GM13976 (cell line): ENCODE measurements around the gene TRIM24.
A peak's percentile ranks its signal among the peaks of the same experiment; 100 is the strongest.
"Not testable (repeated sequence)": the region's sequence is repeated elsewhere in the genome, so short reads cannot be mapped to it uniquely, and the experiment has no call there.

Experiments used
- DNase-seq: peaks from one replicate; pipeline ENCODE4 v3.0.0; 2012; ENCODE audit warnings: low spot score
- CTCF ChIP-seq: IDR thresholded peaks from 2 replicates; pipeline ENCODE4 v1.5.1; 2012; ENCODE audit warnings: borderline replicate concordance, mild to moderate bottlenecking; ENCODE audit not compliant: insufficient read depth; ENCODE audit errors: extremely low read depth, missing control alignments, control extremely low read depth
- in situ Hi-C: fragments of 300-500 bp; cut with MboI; formaldehyde crosslinking; loops from one replicate; pipeline ENCODE4 v1.12.0; 2022; ENCODE audit warnings: low sequenced_read_pairs, mixed read lengths, inconsistent platforms; ENCODE audit not compliant: unreplicated experiment

TRIM24 gene

DNA sequence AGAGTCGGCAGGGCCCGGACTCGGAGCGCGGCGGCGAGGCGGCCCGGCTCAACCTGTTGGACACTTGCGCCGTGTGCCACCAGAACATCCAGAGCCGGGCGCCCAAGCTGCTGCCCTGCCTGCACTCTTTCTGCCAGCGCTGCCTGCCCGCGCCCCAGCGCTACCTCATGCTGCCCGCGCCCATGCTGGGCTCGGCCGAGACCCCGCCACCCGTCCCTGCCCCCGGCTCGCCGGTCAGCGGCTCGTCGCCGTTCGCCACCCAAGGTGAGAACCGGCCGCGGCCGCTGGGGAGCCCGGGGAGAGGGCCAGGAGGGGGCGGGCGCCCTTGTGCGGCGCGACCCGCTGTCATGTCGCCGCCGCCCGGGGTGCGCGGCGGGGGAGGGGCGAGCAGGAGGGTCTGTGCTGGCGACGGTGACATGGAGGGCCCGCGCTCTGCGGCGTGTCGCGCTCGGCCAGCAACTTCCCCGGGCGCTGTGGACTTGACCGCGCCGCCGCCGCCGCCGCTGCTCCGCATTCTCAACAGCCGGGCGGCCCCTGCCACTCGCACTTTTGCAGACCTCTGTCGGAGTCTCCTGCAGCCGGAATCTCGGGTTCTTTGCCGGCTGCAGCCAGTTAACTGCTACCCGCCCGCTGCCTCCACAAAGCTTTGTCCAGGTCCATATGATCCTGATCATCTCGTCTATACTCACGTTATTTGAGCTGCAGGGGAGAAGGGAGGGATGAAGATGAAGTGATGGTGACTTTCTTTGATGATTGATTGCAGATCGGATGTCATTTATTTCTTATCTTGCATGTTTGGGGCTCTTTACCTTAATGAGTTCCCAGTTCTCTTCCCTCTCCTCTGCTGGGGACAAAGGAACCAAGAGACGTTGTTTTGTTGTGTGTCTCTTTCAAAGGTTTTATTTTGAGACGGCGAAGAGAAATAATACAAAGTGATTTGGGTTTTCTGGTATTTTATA is 869 bp downstream of the TRIM24 start:
- peak; percentile 72 for DNase-seq
- TF ChIP-seq CTCF, result no peak
- in situ Hi-C loops, result no loop called here

- in situ Hi-C loops, DNase-seq: not testable (repeated sequence)
Observed at GRCh38 chr7:138463291-138463618, 3.2 kb downstream of the TRIM24 start.

DNA sequence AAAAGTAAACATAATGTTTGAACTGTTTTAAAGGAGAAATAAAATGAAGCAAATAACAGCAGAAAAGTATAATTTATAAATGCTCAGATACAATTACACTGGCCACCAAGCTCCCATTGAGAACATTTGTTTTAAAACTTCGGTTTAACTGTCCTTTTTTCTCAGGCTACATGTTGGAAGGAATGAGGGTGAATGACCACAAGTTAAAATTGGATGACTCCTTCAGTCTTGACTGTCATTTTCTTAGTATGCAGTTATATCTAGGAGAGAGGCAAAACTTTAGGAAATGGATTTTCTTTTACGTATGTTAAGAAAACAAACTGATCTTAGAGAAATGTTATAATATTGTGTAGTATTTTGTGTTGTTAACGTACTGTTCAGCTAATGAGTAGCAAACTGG is 5.0 kb downstream of the TRIM24 start:
- DNase-seq, result no peak
- TF ChIP-seq CTCF, result no peak
- in situ Hi-C loops, result no loop called here

DNA sequence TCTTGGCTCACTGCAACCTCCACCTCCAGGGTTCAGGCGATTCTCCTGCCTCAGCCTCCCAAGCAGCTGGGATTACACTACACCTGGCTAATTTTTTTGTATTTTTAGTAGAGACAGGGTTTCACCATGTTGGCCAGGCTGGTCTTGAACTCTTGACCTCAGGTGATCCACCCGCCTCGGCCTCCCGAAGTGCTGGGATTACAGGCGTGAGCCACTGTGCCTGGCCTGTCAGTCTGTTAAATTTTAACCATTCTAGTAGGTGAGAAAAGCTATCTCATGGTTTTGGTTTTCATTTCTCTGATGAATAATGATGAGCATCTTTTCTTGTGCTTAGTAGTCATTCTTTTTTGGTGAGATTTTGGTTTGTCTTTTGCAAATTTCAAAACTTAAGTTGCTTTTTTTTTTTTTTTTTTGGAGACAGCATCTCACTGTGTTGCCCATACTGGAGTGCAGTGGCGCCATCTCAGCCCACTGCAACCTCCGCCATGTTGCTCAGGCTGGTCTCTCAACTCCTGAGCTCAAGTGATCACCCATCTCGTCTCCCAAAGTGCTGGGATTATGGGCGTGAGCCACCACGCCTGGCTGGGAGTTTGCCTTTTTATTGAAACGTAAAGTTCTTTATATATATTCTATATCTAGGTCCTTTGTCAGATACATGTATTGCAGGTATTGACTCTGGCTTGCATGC is 6.2 kb downstream of the TRIM24 start:
- in situ Hi-C loops, DNase-seq: not testable (repeated sequence)

DNA sequence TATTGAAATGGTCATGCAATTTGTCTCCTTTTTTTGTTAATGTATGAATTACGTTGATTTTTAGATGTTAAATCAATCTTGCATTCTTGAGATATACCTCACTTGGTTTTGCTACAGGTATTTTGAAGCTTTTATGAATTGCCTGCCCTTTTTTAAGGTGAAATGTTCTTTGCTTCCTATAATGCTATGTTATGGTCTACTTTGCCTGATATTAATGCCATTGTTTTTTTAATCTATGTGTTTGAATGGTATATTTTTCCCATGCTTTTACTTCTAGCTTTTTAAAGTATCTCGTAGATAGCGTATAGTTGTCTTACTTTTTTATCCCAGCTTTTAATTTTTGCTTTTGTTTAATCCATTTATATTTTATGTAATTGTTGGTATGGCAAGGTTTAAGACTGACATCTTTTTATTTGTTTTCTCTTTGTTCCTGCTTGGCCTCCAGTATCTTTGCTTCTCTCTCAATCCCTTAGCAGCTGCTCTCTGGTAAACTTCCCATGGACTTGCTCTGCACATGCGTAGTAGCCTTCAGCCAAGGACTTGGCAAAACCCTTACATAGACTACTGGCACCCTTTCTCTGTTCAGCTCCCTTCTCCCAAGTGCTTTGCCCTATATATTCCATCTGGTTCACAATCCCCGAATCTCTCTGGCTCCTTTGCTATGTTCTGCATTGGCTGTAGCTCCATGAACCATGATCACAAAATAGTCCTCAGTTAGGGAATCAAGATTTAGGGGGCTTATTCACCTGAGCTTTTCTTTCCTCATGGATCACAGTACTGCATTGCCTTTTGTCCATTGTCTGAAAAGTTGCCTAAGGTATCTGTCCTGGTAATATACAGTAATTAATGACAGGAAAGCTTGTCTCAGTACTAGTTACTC is 8.4 kb downstream of the TRIM24 start:
- DNase-seq, result no peak
- in situ Hi-C loops, result no loop called here
- TF ChIP-seq CTCF, result no peak

DNA sequence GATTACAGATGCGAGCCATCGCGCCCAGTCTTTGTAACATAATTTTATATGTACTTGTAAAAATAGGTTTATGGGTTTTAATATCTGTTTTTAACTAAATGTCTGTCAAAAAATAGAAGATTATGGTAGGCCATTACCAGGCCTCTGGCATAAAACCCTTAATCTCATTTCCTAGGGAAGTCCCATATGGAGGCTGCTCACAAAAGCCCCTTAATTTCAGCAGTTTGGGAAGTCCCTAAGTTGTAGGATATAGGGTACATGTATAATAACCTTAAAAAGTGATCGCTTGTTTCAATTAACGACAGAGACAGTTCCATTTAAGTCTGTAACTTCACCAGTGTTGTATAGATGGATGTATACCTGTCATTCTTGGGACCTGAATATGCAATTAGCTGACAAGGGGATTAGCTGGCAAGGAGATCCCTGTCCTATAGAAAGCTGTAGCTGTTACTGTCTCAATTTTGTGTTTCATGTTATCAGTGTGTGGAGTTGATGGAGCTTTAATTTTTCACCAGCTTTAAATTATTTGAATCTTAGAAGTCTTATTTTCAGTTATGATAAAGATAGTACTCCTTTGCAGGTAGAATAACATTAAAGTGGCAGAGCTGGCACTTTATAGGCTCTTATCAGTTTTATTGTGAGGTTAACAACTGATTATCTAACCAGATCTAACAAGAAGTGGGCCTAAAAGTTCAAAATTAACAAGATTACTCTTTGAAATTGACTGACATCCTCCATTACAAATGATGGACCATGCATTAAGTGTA is 10.5 kb downstream of the TRIM24 start:
- TF ChIP-seq CTCF, result no peak
- DNase-seq, result no peak
- in situ Hi-C loops, result no loop called here
